Neural progenitor cell (in vitro differentiated cells): ENCODE data around the gene SPINK7. TPM values are rescaled to one million over a fixed set of nuclear protein-coding genes. Genes with fewer than 3 reads are reported as not detected.
"Not testable (repeated sequence)": the region's sequence is repeated elsewhere in the genome, so short reads cannot be mapped to it uniquely, and the experiment has no call there.

Source experiments
- DNase-seq: peaks from one replicate; pipeline ENCODE4 v3.0.0-alpha.2; 2016; ENCODE audit warnings: low spot score
- H2AFZ ChIP-seq: fragments of 200-600 bp; sonication (generic); replicated peaks from 2 replicates; pipeline ENCODE4 v1.6.1; 2016; ENCODE audit warnings: antibody characterized with exemption
- H3F3A ChIP-seq: fragments of 200-600 bp; sonication (generic); 2 replicates; pipeline ENCODE4 v1.6.1; 2016; ENCODE audit warnings: antibody characterized with exemption, low read depth
- H3K27ac ChIP-seq: fragments of 200-600 bp; sonication (generic); 2 replicates; pipeline ENCODE4 v1.5.1; 2016; ENCODE audit warnings: mild to moderate bottlenecking
- H3K27me3 ChIP-seq: fragments of 200-600 bp; sonication (generic); 2 replicates; pipeline ENCODE4 v1.6.1; 2016; ENCODE audit warnings: mild to moderate bottlenecking, moderate library complexity
- H3K36me3 ChIP-seq: fragments of 200-600 bp; sonication (generic); 2 replicates; pipeline ENCODE4 v1.5.1; 2016
- H3K4me1 ChIP-seq: fragments of 200-600 bp; sonication (generic); 2 replicates; pipeline ENCODE4 v1.6.1; 2016; ENCODE audit warnings: mixed run types
- H3K4me2 ChIP-seq: fragments of 200-600 bp; sonication (generic); 2 replicates; pipeline ENCODE4 v1.6.1; 2016
- H3K4me3 ChIP-seq: fragments of 200-600 bp; sonication (generic); 2 replicates; pipeline ENCODE4 v1.5.1; 2016
- H3K79me2 ChIP-seq: fragments of 200-600 bp; sonication (generic); 2 replicates; pipeline ENCODE4 v1.6.1; 2016; ENCODE audit warnings: low read depth
- H3K9ac ChIP-seq: fragments of 200-600 bp; sonication (generic); 2 replicates; pipeline ENCODE4 v1.6.1; 2016
- H3K9me3 ChIP-seq: fragments of 200-600 bp; sonication (generic); 2 replicates; pipeline ENCODE4 v1.5.1; 2016; ENCODE audit warnings: low read depth
- H4K20me1 ChIP-seq: fragments of 200-600 bp; sonication (generic); 2 replicates; pipeline ENCODE4 v1.6.1; 2016; ENCODE audit warnings: low read depth
- H3K27ac Mint-ChIP-seq: 3 replicates; pipeline ENCODE4 v1.8.0; 2021; ENCODE audit warnings: mixed read lengths
- H3K27me3 Mint-ChIP-seq: 2 replicates; pipeline ENCODE4 v1.8.0; 2022; ENCODE audit warnings: low read depth, mild to moderate bottlenecking, inconsistent platforms, moderate library complexity, mixed read lengths; ENCODE audit not compliant: insufficient read depth
- H3K36me3 Mint-ChIP-seq: 3 replicates; pipeline ENCODE4 v1.8.0; 2021; ENCODE audit warnings: mixed read lengths
- H3K4me1 Mint-ChIP-seq: 3 replicates; pipeline ENCODE4 v1.8.0; 2021; ENCODE audit warnings: mixed read lengths
- H3K4me3 Mint-ChIP-seq: 3 replicates; pipeline ENCODE4 v1.8.0; 2021; ENCODE audit warnings: mild to moderate bottlenecking, moderate library complexity, mixed read lengths
- H3K9me3 Mint-ChIP-seq: 3 replicates; pipeline ENCODE4 v1.8.0; 2020; ENCODE audit warnings: mixed read lengths
- CTCF ChIP-seq: fragments of 200-600 bp; sonication (generic); IDR thresholded peaks from 2 replicates; pipeline ENCODE4 v1.5.1; 2017; ENCODE audit warnings: antibody characterized with exemption, mild to moderate bottlenecking
- EZH2 ChIP-seq: fragments of 200-600 bp; sonication (generic); IDR thresholded peaks from 2 replicates; pipeline ENCODE4 v1.6.1; 2017; ENCODE audit warnings: antibody characterized with exemption, mild to moderate bottlenecking, moderate library complexity
- EZH2phosphoT487 ChIP-seq: fragments of 200-600 bp; sonication (generic); IDR thresholded peaks from 2 replicates; pipeline ENCODE4 v1.6.1; 2017; ENCODE audit warnings: antibody characterized with exemption
- total RNA-seq: library from RNA; depleted of rRNA; stranded (reverse); fragments of >200 nt; gene quantifications from 2 replicates; pipeline ENCODE4 v1.2.3, GENCODE V29; 2015; ENCODE audit warnings: low replicate concordance

SPINK7 gene
- total RNA-seq, 1 donor from 2014 or later: not detected

GRCh38 chr5:148314731-148315130 lies 2.5 kb downstream of the SPINK7 start:
- Histone ChIP-seq H4K20me1 (no peaks in the 10 kb centered on the region), H3K27me3 (no peaks in the 10 kb centered on the region), H3K9me3 (no peaks in the 10 kb centered on the region), H3F3A (no peaks in the 10 kb centered on the region), H3K4me3 (no peak overlapping the region), H2AFZ (peak overlapping the region; percentile 83), H3K27ac (no peak overlapping the region), H3K9ac (no peak overlapping the region), H3K36me3 (no peaks in the 10 kb centered on the region), H3K79me2 (no peaks in the 10 kb centered on the region), H3K4me2 (no peak overlapping the region), H3K4me1 (peaks cover 7% of the 10 kb centered on the region)
- H3K4me1 Mint-ChIP-seq: no peaks in the 10 kb centered on the region
- TF ChIP-seq CTCF: no peak
- DNase-seq: no peak
- no peak overlapping the region for H3K27ac Mint-ChIP-seq
- no peaks in the 10 kb centered on the region for H3K36me3 Mint-ChIP-seq
- H3K27me3 Mint-ChIP-seq: no peaks in the 10 kb centered on the region
- no peak overlapping the region for H3K4me3 Mint-ChIP-seq
- H3K9me3 Mint-ChIP-seq: peaks cover 4% of the 10 kb centered on the region

GRCh38 chr5:148320011-148320963 lies 8.1 kb downstream of the SPINK7 start:
- not testable (repeated sequence) for H3F3A ChIP-seq, H3K4me1 ChIP-seq, H4K20me1 ChIP-seq, H3K27ac ChIP-seq, H3K79me2 ChIP-seq, H3K9me3 ChIP-seq, H3K4me1 Mint-ChIP-seq, H3K9ac ChIP-seq, H3K27me3 Mint-ChIP-seq, H3K36me3 Mint-ChIP-seq, H3K9me3 Mint-ChIP-seq, H3K36me3 ChIP-seq
- peak overlapping the region; percentile 96 for H3K27ac Mint-ChIP-seq
- H3K27me3 ChIP-seq: peaks cover 20% of the 10 kb centered on the region
- H3K4me2 ChIP-seq: peak overlapping the region; percentile 75
- DNase-seq: peak; percentile 11
- peak overlapping the region; percentile 85 for H2AFZ ChIP-seq
- H3K4me3 ChIP-seq: peak overlapping the region; percentile 45
- H3K4me3 Mint-ChIP-seq: peak overlapping the region; percentile 82

GRCh38 chr5:148333262-148333849 lies 21.1 kb downstream of the SPINK7 start:
- Histone ChIP-seq H3K9ac (no peak overlapping the region), H4K20me1 (no peaks in the 10 kb centered on the region), H2AFZ (no peak overlapping the region), H3K27me3 (no peaks in the 10 kb centered on the region), H3K4me2 (no peak overlapping the region), H3K79me2 (no peaks in the 10 kb centered on the region), H3K4me3 (no peak overlapping the region), H3K9me3 (no peaks in the 10 kb centered on the region), H3K27ac (no peak overlapping the region), H3K4me1 (no peaks in the 10 kb centered on the region), H3K36me3 (no peaks in the 10 kb centered on the region), H3F3A (no peaks in the 10 kb centered on the region)
- H3K4me3 Mint-ChIP-seq: no peak overlapping the region
- peaks cover 5% of the 10 kb centered on the region for H3K4me1 Mint-ChIP-seq
- peaks cover 2% of the 10 kb centered on the region for H3K36me3 Mint-ChIP-seq
- no peaks in the 10 kb centered on the region for H3K27me3 Mint-ChIP-seq
- TF ChIP-seq EZH2 (no peak), CTCF (no peak), EZH2phosphoT487 (no peak)
- no peak overlapping the region for H3K27ac Mint-ChIP-seq
- peaks cover 7% of the 10 kb centered on the region for H3K9me3 Mint-ChIP-seq
- DNase-seq: no peak

- Mint-ChIP-seq H3K9me3 (peaks cover 5% of the 10 kb centered on the region), H3K27me3 (no peaks in the 10 kb centered on the region), H3K27ac (no peak within 1 kb of the TSS), H3K4me3 (no peak within 1 kb of the TSS), H3K4me1 (peaks cover 5% of the 10 kb centered on the region), H3K36me3 (no peaks in the 10 kb centered on the region)
- no peak within 1 kb of the TSS for H3K9ac ChIP-seq
- H3K36me3 ChIP-seq: no peaks in the 10 kb centered on the region
- no peaks in the 10 kb centered on the region for H3F3A ChIP-seq
- TF ChIP-seq CTCF: no peak
- no peak for TF ChIP-seq EZH2
- no peak for TF ChIP-seq EZH2phosphoT487
- H3K4me3 ChIP-seq: no peak within 1 kb of the TSS
- H3K27ac ChIP-seq: no peak within 1 kb of the TSS
- H3K4me1 ChIP-seq: no peaks in the 10 kb centered on the region
- no peaks in the 10 kb centered on the region for H4K20me1 ChIP-seq
- H3K27me3 ChIP-seq: no peaks in the 10 kb centered on the region
- H2AFZ ChIP-seq: no peak within 1 kb of the TSS
- H3K9me3 ChIP-seq: no peaks in the 10 kb centered on the region
- DNase-seq: no peak
- no peak within 1 kb of the TSS for H3K4me2 ChIP-seq
- no peaks in the 10 kb centered on the region for H3K79me2 ChIP-seq
Observed at GRCh38 chr5:148335259-148335658, 23.0 kb downstream of the SPINK7 start, which contains the start of gene SPINK9. SPINK9 (plus strand) TSS chr5:148335559; CDS start chr5:148335614, 55 bp downstream.
